HL-60/S4 treated with retinoic acid at 250 ng/mL for 4 days and 3 days (cell line): Measurements from ENCODE around the gene MRPL20.

ENCODE experiments used
- in situ Hi-C: fragments of 300-500 bp; cut with MboI; formaldehyde crosslinking; loops from 2 replicates; pipeline ENCODE4 v1.7.0; 2022; ENCODE audit warnings: low sequenced_read_pairs

The MRPL20 gene

GRCh38 chr1:1366699-1367066 is 40.4 kb downstream of the MRPL20 start:
- in situ Hi-C loops: no loop called here

GRCh38 chr1:1365875-1366698 is 41.0 kb downstream of the MRPL20 start:
- in situ Hi-C loops: no loop called here

- in situ Hi-C loops: no loop called here
These were observed 42.8 kb downstream of the MRPL20 start for GRCh38 chr1:1364266-1364665.

- in situ Hi-C loops: no loop called here
These were observed 45.1 kb downstream of the MRPL20 start for GRCh38 chr1:1361982-1362423.

- in situ Hi-C loops: no loop called here
These were observed 45.7 kb downstream of the MRPL20 start for GRCh38 chr1:1361233-1361981.

- in situ Hi-C loops: no loop called here
These were observed 46.5 kb downstream of the MRPL20 start for GRCh38 chr1:1360506-1361169.

- in situ Hi-C loops: no loop called here
These were observed 47.2 kb downstream of the MRPL20 start for GRCh38 chr1:1359664-1360468.

GRCh38 chr1:1359308-1359663 is 47.8 kb downstream of the MRPL20 start:
- in situ Hi-C loops: no loop called here

- in situ Hi-C loops: no loop called here
These were observed 48.4 kb downstream of the MRPL20 start, which contains the start of gene MXRA8 for GRCh38 chr1:1358433-1359271. TSS of gene MXRA8 (minus strand) at chr1:1358555. CDS start at chr1:1358504, 51 bp downstream.

- in situ Hi-C loops: no loop called here
These were observed 49.1 kb downstream of the MRPL20 start for GRCh38 chr1:1357871-1358432.

- in situ Hi-C loops: no loop called here
These were observed 50.2 kb downstream of the MRPL20 start for GRCh38 chr1:1356796-1357401.

- in situ Hi-C loops: no loop called here
These were observed 50.8 kb downstream of the MRPL20 start for GRCh38 chr1:1356166-1356795.

GRCh38 chr1:1355416-1355815 is 51.7 kb downstream of the MRPL20 start:
- in situ Hi-C loops: no loop called here

GRCh38 chr1:1354271-1355247 is 52.5 kb downstream of the MRPL20 start:
- in situ Hi-C loops: no loop called here

- in situ Hi-C loops: no loop called here
These were observed 53.5 kb downstream of the MRPL20 start for GRCh38 chr1:1353389-1354151.

- in situ Hi-C loops: no loop called here
These were observed 54.2 kb downstream of the MRPL20 start for GRCh38 chr1:1352786-1353388.
